Testis (tissue), 3 donors: ENCODE data around the gene RIMBP2. TPM values are rescaled to one million over a fixed set of nuclear protein-coding genes. Genes with fewer than 3 reads are reported as not detected.

Experiments
- DNase-seq: peaks from one replicate; pipeline ENCODE4 v3.0.0-alpha.2; 2019
- H3K27ac ChIP-seq, 2 donors: fragments of 200-600 bp; sonication (generic); one replicate each; pipeline ENCODE4 v1.5.1; 2019
- H3K27me3 ChIP-seq: fragments of 200-600 bp; sonication (generic); one replicate; pipeline ENCODE4 v1.5.1; 2019
- H3K36me3 ChIP-seq: fragments of 200-600 bp; sonication (generic); one replicate; pipeline ENCODE4 v1.5.1; 2017; ENCODE audit warnings: low read depth; ENCODE audit errors: missing control alignments
- H3K4me1 ChIP-seq: fragments of 200-600 bp; sonication (generic); one replicate; pipeline ENCODE4 v1.5.1; 2019
- H3K4me3 ChIP-seq, 2 donors: fragments of 200-600 bp; sonication (generic); one replicate each; pipeline ENCODE4 v1.5.1; 2017 to 2019
- H3K9me3 ChIP-seq: fragments of 200-600 bp; sonication (generic); one replicate; pipeline ENCODE4 v1.5.1; 2017
- CTCF ChIP-seq, 3 experiments: fragments of 450-650 bp in 2 of 3; fragments of 200-600 bp in 1 of 3; sonication (generic) in 1 of 3; IDR thresholded peaks; one replicate each; pipeline ENCODE4 v1.5.1; 2016 to 2019; ENCODE audit warnings: antibody characterized with exemption in 3 of 3, mild to moderate bottlenecking in 2 of 3, moderate library complexity in 1 of 3
- POLR2A ChIP-seq: fragments of 450-650 bp; IDR thresholded peaks from one replicate; pipeline ENCODE4 v1.6.1; 2017; ENCODE audit warnings: antibody characterized with exemption, mild to moderate bottlenecking, moderate library complexity
- WGBS, 2 donors: methylation state at CpG; one replicate each; pipeline ENCODE4 v1.1.5; 2018; 5-methylcytosine and 5-hydroxymethylcytosine counted together
- intact Hi-C: fragments of 100-400 bp; cut with DNase I; formaldehyde crosslinking; loops from one replicate; pipeline ENCODE4 v1.15.1; 2023; ENCODE audit warnings: low total_unique reads
- polyA plus RNA-seq: library from polyadenylated mRNA; stranded (reverse); fragments of 350-450 nt; fragmentation: Illumina TruSeq; extraction: RNeasy Lipid Tissue Mini Kit (QIAGEN cat#74804); gene quantifications from one replicate; pipeline ENCODE4 v1.2.3, GENCODE V29; 2014; ENCODE audit warnings: low read depth, low replicate concordance; ENCODE audit not compliant: insufficient read depth
- total RNA-seq, 2 donors: library from RNA; depleted of rRNA; stranded (reverse); fragments of >200 nt; gene quantifications; one replicate each; pipeline ENCODE4 v1.2.3, GENCODE V29; 2016

The RIMBP2 gene
- total and polyA plus RNA-seq, 3 donors from 2014 or later = 8.0 to 10.0 (median 8.7) TPM

GRCh38 chr12:130729344-130729743 is 13.2 kb upstream of the RIMBP2 start:
- no peak overlapping the region for H3K4me3 ChIP-seq
- TF ChIP-seq POLR2A (no peak), CTCF (IDR thresholded peaks at IDR 0.05) (no peak)
- H3K27ac ChIP-seq = no peak overlapping the region
- H3K9me3 ChIP-seq = no peaks in the 10 kb centered on the region
- WGBS, 2 donors = 45 to 49% methylated on average over 4 to 9 of the region's 9 CpGs
- no peaks in the 10 kb centered on the region for H3K27me3 ChIP-seq
- DNase-seq = no peak
- no peaks in the 10 kb centered on the region for H3K4me1 ChIP-seq
- intact Hi-C loops = no loop called here
- no peaks in the 10 kb centered on the region for H3K36me3 ChIP-seq

DNA sequence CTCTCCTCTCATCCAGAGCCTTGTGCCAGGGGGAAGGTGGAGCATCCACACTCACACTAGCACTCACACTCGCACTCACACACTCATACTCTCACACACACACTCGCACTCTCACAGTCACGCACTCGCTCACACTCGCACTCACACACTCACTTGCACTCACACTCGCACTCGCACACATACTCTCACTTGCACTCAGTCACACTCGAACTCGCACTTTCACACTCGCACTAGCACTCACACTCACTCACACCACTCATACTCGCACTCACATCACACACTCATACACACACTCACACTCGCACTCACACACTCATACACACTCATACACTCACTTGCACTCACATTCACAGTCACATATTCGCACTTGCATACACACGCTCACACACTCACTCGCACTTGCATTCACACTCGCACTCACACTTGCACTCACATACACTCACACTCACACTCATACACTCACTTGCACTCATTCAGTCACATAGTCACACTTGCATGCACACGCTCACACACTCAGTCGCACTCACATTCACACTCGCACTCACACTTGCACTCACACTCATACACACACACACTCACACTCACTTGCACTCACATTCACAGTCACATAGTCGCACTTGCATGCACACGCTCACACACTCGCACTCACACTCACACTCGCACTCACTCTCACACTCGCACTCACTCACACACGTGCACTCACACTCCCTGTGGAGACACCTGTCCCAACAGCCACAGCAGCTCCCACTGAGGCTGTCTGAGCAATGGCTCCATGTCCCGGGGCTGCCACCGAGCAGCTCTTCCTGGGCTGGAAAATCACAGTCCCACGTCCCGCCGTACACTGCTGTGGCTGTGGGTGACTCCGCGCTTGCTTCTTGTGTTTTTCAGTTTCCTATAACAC is 12.3 kb upstream of the RIMBP2 start:
- intact Hi-C loops = no loop called here
- TF ChIP-seq CTCF (IDR thresholded peaks at IDR 0.05) = no peak
- TF ChIP-seq POLR2A = no peak

GRCh38 chr12:130719263-130719859 is 3.3 kb upstream of the RIMBP2 start:
- no peak overlapping the region for H3K27ac ChIP-seq
- no peaks in the 10 kb centered on the region for H3K27me3 ChIP-seq
- no peaks in the 10 kb centered on the region for H3K9me3 ChIP-seq
- WGBS, 2 donors = 54 to 56% methylated on average over 8 of the region's 8 CpGs
- TF ChIP-seq POLR2A (no peak), CTCF (IDR thresholded peaks at IDR 0.05) (no peak)
- H3K36me3 ChIP-seq = no peaks in the 10 kb centered on the region
- H3K4me1 ChIP-seq = peaks cover 12% of the 10 kb centered on the region
- intact Hi-C loops = no loop called here
- H3K4me3 ChIP-seq = no peak overlapping the region
- no peak for DNase-seq

More for the DNA sequence above, 12.3 kb upstream of the RIMBP2 start:
- no peak for DNase-seq
- no peak overlapping the region for H3K4me3 ChIP-seq
- no peaks in the 10 kb centered on the region for H3K9me3 ChIP-seq
- H3K27me3 ChIP-seq = no peaks in the 10 kb centered on the region
- H3K4me1 ChIP-seq = no peaks in the 10 kb centered on the region
- H3K27ac ChIP-seq = no peak overlapping the region
- WGBS, 2 donors = 74 to 81% methylated on average over 32 of the region's 32 CpGs
- H3K36me3 ChIP-seq = no peaks in the 10 kb centered on the region

- Histone ChIP-seq H3K9me3 (no peaks in the 10 kb centered on the region), H3K36me3 (no peaks in the 10 kb centered on the region), H3K27ac (no peak overlapping the region), H3K27me3 (no peaks in the 10 kb centered on the region), H3K4me3 (no peak overlapping the region), H3K4me1 (peaks cover 22% of the 10 kb centered on the region)
- intact Hi-C loops = no loop called here
- DNase-seq = peak; percentile 8
- WGBS, 2 donors = 92 to 95% methylated on average over 5 of the region's 5 CpGs
- no peak for TF ChIP-seq CTCF (IDR thresholded peaks at IDR 0.05)
- no peak for TF ChIP-seq POLR2A
Observed at GRCh38 chr12:130717752-130718151, 1.7 kb upstream of the RIMBP2 start.
